H54 (cell line): ENCODE measurements around the gene PKP1.

Experiments
- DNase-seq: peaks from one replicate; pipeline ENCODE4 v3.0.0; 2011; ENCODE audit warnings: low spot score, mixed read lengths; ENCODE audit not compliant: insufficient read length
- FAIRE-seq: peaks from 3 replicates; lab custom pipeline; 2011; peaks lifted over from hg19 to GRCh38; lab: Jason Lieb, UNC
- POLR2A ChIP-seq: IDR thresholded peaks from 2 replicates; pipeline ENCODE4 v1.6.1; 2011; ENCODE audit warnings: low read depth, mild to moderate bottlenecking, low read length

PKP1 gene

DNA sequence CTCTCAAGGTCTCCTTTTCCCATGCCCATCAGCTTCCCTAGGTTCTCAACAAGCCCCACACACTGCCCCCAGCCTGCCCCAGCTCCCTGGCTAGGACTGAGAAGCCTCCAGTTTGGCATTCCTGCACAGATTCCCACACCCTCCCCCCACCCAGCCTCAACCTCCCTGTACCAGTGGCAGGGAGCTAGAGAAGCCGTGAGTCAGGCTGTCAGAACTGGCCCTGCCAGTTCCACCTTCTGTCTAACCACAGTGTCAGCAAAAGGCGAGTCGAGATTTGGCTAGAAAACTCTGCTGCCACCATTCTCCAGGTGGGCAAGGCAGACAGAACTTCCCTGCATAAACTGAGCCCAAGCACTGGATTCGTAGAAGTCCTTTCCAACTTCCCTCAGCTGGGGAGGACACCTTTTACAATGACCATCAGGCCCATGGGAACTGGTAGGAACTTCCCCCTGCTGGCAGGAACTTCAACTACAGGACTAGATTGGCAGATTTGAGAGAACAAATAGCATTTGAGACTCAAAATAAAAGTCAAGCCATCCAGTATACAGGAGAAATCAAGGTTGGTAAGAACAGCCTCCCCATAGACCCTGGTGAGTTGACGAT is 63.1 kb downstream of the PKP1 start:
- no peak for TF ChIP-seq POLR2A
- FAIRE-seq (peak; percentile 20), DNase-seq (peak; percentile 55)

DNA sequence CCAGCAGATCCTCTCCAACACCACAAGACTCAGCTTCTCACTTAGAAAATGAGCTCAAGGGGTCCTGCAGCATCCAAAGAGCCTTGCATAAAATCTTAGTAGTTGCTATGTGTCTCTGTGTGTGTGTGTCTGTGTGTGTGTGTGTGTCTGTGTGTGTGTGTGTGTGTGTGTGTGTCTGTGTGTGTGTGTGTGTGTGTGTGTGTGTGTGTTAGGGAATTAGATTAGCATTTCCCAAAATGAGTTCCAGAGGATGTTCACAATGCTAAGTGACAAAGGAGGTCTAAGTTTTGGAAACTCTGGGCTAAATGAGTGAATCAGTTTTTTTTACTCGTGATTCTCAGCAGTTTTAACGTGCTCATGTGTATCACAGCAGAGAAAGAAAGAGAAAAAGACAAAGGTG is 63.7 kb downstream of the PKP1 start:
- TF ChIP-seq POLR2A = no peak
- no peak for DNase-seq
- FAIRE-seq = no peak

DNA sequence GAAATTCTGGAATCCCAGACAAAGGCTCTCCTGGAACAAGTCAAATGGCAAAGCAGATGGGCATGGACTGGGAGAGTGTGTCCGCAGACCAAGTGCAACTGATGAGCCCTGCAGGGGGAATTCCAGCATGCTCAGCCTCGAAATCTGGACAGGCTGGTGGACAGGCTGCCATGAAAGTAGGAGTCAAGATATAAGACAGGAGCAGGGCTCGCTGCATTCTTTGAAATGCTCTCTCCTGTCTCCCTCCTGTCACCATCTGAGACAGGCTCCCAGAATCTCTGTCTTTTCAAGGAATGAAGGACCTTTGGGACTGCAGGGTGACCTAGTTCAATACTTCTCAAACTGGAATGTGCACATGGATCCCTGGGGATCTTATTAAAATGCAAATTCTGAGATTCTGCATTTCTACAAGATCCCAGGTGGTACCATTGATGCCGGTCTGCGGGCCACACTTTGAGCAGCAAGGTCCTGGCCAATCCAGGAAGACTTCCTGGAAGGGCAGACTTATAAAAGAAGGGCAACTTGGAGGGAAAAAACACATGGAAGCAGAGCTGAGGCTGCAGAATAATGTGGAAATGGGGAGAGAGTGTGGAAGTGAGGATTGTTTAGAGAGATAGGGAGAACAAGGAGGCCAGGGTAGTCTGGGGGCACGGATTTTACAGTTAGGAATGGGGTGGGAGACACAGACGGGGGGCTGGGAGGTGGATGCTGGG is 64.3 kb downstream of the PKP1 start:
- no peak for TF ChIP-seq POLR2A
- no peak for FAIRE-seq
- no peak for DNase-seq

DNA sequence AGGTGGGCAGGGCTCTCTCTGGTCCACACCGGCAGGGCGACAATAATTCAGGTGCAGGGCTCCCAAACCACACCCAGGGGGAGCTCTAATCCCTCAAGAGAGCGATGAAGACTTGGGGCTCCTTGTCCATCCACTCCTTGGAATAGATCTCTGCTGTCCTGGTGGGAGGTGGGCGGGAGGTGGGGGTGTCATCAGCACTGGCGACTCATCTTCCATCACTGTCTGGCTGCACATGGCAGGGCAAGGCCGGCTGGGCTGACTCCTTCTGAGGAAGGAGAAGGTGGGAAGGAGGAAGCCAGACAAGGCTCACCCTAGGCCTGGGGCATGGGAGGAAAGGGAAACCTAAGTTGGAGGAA is 64.9 kb downstream of the PKP1 start:
- DNase-seq = peak; percentile 88
- FAIRE-seq = no peak
- no peak for TF ChIP-seq POLR2A

DNA sequence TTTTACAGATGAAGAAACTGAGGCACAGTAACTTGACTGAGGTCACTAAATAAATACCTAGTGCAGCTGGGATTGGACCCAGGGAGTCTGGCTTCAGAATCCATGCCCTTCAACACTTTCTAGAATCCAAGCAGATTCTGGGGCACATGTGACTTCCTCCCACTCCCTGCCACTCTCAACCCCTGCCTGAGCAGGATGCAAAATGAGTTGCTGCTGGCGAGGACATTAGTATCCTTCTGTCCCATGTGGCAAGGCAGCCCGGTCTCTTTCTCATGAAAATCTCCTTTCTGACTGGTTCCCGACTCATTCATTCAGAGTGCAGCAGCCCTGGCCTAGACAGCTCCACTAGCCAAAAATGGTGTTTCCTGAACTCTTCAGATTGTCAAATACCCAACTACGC is 65.8 kb downstream of the PKP1 start:
- FAIRE-seq (no peak), DNase-seq (no peak)
- TF ChIP-seq POLR2A = no peak

DNA sequence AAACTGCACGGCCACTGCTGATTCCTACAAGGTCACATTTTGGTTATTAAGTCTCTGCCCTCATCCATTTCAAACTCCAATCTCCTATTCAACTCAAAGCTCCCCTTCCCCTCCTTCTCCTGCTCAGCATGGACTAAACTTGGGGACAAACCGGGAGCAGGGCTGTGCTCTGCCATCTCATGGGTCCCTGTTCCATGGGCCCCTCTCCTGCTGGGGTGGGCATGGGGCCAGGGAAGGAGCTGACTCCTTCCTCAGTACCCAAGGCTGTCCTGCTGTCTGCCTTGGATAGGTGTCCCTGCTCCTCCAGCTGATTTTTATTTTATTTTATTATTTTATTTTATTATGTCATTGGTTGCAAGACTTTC is 67.0 kb downstream of the PKP1 start:
- no peak for FAIRE-seq
- DNase-seq = no peak
- TF ChIP-seq POLR2A = no peak

DNA sequence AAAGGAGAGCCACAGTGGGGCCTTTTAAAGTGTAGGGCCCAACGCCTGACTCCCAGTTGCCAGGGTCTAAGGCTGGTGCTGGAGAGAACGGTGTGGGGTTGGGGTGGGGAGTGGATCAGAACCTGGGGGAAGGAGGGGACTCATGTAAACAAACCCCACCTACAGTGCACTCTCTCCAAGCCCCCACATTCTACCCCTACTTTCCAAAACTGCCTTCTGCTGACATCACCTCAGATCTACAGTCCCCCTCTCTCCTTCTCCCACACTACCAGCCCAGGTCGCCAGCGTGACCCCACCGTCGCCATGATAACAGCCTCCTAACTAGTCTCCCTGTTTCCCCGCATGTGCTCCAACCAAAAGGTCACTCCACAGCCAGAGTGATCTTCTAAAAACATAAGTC is 67.6 kb downstream of the PKP1 start:
- TF ChIP-seq POLR2A = no peak
- FAIRE-seq = no peak
- DNase-seq = no peak

DNA sequence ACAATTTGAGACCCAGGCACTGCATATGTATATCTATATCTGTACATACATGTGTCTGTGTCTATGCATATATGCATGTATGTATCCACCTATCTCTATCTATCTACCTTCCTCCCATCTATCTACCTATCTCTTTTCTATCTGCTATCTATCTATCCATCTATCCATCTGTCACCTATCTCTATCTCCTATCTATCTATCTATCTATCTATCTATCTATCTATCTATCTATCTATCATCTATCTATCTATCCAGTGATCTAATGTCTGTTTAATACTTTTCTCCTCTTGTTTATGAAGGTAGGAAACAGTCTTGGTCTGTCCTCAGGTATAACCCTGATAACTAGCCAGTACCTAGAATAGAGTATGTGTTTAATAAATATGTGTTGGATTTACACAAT is 68.3 kb downstream of the PKP1 start:
- DNase-seq (no peak), FAIRE-seq (no peak)
- TF ChIP-seq POLR2A = no peak

DNA sequence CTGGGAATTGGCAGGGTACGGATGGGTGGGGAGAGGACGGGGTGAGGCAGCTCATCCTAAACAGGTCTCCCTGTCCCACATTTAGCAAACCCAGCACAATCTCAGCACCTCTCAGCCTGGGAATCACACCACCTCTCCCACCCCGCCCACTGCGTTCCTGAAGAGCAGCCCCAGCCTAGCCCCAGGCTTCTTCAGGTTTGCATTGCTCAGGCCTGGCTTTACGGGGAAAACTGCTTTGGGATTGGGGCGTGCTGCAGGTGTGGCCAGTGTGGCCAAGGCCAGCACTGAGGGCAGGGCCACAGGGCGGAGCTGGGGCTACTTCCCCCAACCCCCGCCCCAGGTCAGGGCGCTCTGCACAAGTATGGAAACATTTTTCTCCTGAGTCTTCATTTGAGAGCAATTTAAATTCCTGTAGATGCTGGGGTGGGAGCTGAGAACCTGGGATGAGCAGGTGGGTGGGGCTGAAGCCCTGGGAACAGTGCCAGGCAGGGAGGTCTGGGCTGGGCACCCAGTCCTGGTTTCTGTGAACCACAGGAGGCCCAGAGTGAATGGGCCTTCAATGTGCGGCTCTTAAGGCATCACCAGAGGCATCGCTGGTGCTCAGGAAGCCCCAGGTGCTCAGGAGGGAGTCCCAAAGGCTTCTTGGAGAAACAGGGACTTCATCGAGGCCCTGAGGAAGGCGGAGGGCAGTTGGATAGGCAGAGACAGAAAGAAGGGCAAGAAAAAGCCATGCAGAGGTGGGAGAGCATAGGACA is 70.1 kb downstream of the PKP1 start:
- TF ChIP-seq POLR2A = no peak
- FAIRE-seq (no peak), DNase-seq (no peak)

DNA sequence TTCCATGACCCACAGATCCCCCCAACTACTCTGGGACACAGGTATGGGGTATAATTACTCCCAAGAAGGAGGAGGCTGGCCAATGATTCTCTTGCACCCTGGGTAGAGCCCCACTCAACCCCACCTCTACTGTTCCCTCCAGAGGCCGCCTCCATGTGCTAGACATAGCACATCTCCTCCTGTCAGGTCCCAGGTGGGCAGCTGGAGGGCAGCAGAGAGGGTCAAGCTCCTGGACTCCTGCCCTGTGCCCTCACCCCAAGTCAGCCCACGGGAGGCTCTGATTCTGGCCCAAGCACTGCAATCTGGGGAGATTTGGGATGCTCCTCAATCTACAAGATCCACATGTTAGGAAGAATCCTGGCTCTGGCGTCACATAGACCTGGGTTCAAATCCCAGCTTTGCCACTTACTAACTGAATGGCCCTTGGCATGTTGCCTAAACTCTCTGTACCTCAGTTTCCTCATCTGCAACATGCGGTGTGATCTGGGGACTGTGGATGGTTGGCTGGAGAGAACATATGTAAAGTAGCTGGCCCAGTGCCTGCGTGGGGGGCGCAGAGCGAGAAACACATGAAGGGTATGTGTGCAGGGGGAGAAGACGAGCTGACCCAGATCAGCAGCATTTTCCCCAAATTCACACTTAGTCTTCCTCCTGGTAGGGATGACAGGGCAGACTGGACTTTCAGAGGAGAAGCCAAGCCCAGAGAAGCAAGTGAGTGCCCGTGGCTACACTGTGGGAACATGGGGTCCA is 71.0 kb downstream of the PKP1 start:
- FAIRE-seq = no peak
- no peak for DNase-seq
- no peak for TF ChIP-seq POLR2A

DNA sequence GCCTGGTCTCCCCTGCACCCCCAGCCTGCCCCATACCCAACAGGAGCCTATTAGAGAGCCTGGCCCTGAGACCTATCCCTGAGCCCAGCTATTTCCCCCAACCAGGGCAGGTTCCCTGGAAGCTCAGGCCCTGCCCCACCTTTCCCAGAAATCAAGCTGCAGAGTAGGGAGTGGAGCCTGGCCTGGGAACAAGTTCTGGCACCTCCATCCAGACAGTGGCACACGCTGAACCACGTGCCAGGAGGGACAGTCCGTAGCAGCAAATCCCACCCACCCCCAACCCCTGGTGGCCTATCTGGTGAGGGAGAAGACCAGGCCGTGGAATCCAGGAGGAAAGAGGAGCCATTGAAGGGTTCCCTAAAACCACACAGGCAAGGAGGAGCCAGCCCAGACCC is 71.6 kb downstream of the PKP1 start:
- no peak for DNase-seq
- no peak for TF ChIP-seq POLR2A
- no peak for FAIRE-seq

DNA sequence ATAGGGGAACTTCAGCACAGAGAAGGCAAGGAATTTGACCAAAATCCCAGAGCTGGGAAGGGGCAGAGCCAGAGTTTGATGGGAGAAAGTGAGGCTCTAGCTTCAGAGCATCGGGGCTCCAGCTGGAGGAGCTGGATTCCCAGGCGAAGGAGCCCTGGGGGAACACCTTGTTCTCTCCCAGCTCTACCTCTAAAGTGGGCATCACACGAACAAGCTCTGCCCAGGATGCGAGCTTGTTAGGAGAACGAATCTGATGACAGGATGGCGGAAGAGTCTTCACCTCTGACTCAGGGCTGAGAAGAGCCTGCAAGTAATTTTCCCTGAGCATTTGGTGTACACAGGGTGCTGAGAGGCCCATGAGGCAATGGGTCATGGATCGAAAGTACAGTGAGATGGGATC is 72.2 kb downstream of the PKP1 start:
- FAIRE-seq (no peak), DNase-seq (no peak)
- no peak for TF ChIP-seq POLR2A

DNA sequence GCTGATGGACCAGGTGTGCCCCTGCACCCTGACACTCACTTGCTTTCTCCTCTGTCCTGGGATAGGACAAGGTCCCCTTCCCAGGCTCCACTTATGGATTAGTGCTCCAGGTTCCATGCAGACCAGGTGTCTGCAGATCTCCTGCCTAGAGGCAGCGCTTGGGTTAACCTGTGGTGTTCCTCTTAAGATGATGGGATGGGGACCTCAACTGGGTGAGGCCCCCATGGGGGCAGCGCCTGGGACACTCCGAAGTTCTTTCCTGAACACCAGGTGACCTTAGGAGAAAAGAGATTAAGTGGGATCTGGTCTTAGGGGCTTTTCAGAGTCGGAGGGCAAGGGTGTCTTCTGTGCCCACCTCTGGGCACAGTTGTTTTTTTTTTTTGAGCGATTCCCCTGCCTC is 72.9 kb downstream of the PKP1 start:
- no peak for DNase-seq
- FAIRE-seq = no peak

DNA sequence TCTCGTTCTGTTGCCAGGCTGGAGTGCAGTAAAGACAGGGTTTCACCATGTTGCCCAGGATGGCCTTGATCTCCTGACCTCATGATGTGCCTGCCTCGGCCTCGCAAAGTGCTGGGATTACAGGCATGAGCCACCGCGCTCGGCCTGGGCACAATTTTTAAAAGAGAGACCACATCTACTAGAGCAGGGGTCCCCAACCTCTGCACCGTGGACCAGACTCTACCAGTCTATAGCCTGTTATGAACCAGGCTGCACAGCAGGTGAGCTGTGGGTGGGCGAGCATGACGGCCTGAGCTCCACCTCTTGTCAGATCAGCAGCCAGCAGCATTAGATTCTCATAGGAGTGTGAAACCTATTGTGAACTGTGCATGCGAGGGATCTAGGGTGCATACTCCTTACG is 73.4 kb downstream of the PKP1 start:
- DNase-seq = no peak
- FAIRE-seq = no peak
- TF ChIP-seq POLR2A = no peak

More for the DNA sequence above, 72.9 kb downstream of the PKP1 start:
- TF ChIP-seq POLR2A = no peak
